IMR-90 (cell line): Measurements from ENCODE around the gene UBXN1. TPM values are rescaled to one million over a fixed set of nuclear protein-coding genes. Genes with fewer than 3 reads are reported as not detected.
A peak's percentile ranks its signal among the peaks of the same experiment; 100 is the strongest.

Source experiments
- ATAC-seq: fragments of 200-7000 bp; cut with Tn5 transposase; 2 replicates; pipeline ENCODE4 v1.9.1; 2020; ENCODE audit warnings: low read depth, mild to moderate bottlenecking, moderate library complexity
- BruUV-seq: library from RNA; stranded (reverse); fragments of 400-500 nt; replicated peaks from 2 replicates; lab custom pipeline; 2021; lab: Mats Ljungman, UMichigan
- CTCF ChIA-PET: fragments of 300-600 bp; formaldehyde crosslinking; extraction: SDS; loops from one replicate; lab custom pipeline; 2021; ENCODE audit warnings: antibody characterized with exemption; lab: Yijun Ruan, JAX
- POLR2A ChIA-PET: fragments of 300-600 bp; sonication (Branson Sonifier 250); formaldehyde crosslinking; loops from one replicate; lab custom pipeline; 2022; ENCODE audit warnings: antibody characterized with exemption; ENCODE audit not compliant: unreplicated experiment; lab: Charles Lee
- DNase-seq: peaks from one replicate; pipeline ENCODE4 v3.0.0; 2013
- H2AFZ ChIP-seq: replicated peaks from 2 replicates; pipeline ENCODE3; 2013; ENCODE audit warnings: low read length, mild to moderate bottlenecking; ENCODE audit not compliant: poor library complexity
- H2AK5ac ChIP-seq: 2 replicates; pipeline ENCODE4 v1.6.1; 2013; ENCODE audit warnings: low read depth, low read length, inconsistent platforms
- H2AK9ac ChIP-seq: replicated peaks from 2 replicates; pipeline ENCODE3; 2013; ENCODE audit warnings: mild to moderate bottlenecking, low read depth, low read length, moderate library complexity; ENCODE audit not compliant: poor library complexity
- H2BK120ac ChIP-seq: 2 replicates; pipeline ENCODE4 v1.6.1; 2013; ENCODE audit warnings: low read depth, low read length, inconsistent platforms
- H2BK15ac ChIP-seq: 3 replicates; pipeline ENCODE4 v1.6.1; 2013; ENCODE audit warnings: low read depth, low read length, inconsistent platforms
- H2BK20ac ChIP-seq: 2 replicates; pipeline ENCODE4 v1.6.1; 2013; ENCODE audit warnings: low read depth, mild to moderate bottlenecking, inconsistent platforms, low read length, moderate library complexity
- H2BK5ac ChIP-seq: 2 replicates; pipeline ENCODE4 v1.6.1; 2013; ENCODE audit warnings: mild to moderate bottlenecking, low read depth, low read length, inconsistent platforms; ENCODE audit not compliant: poor library complexity, severe bottlenecking
- H3K14ac ChIP-seq: replicated peaks from 2 replicates; pipeline ENCODE4 v1.6.1; 2013; ENCODE audit warnings: low read depth, low read length, inconsistent platforms
- H3K18ac ChIP-seq: 2 replicates; pipeline ENCODE4 v1.6.1; 2013; ENCODE audit warnings: low read depth, low read length, control low read depth
- H3K23ac ChIP-seq: 2 replicates; pipeline ENCODE4 v1.6.1; 2013; ENCODE audit warnings: low read depth, low read length, inconsistent platforms
- H3K27ac ChIP-seq: 2 replicates; pipeline ENCODE4 v1.5.1; 2013; ENCODE audit warnings: mild to moderate bottlenecking, control low read depth, low read length; ENCODE audit not compliant: insufficient read depth
- H3K27me3 ChIP-seq: 2 replicates; pipeline ENCODE4 v1.6.1; 2013; ENCODE audit warnings: low read length; ENCODE audit not compliant: control insufficient read depth, insufficient read depth
- H3K36me3 ChIP-seq: 2 replicates; pipeline ENCODE4 v1.6.1; 2013; ENCODE audit warnings: low read length, mixed read lengths; ENCODE audit not compliant: control insufficient read depth, insufficient read depth
- H3K4ac ChIP-seq: 2 replicates; pipeline ENCODE4 v1.6.1; 2013; ENCODE audit warnings: low read depth, low read length, inconsistent platforms
- H3K4me1 ChIP-seq: 2 replicates; pipeline ENCODE4 v1.6.1; 2013; ENCODE audit warnings: low read length, mixed read lengths; ENCODE audit not compliant: control insufficient read depth, insufficient read depth
- H3K4me2 ChIP-seq: 2 replicates; pipeline ENCODE4 v1.6.1; 2013; ENCODE audit warnings: low read depth, mild to moderate bottlenecking, control low read depth, low read length, moderate library complexity
- H3K4me3 ChIP-seq: 2 replicates; pipeline ENCODE4 v1.5.1; 2013; ENCODE audit warnings: low read depth, mild to moderate bottlenecking, control low read depth, low read length, moderate library complexity; ENCODE audit not compliant: insufficient read depth
- H3K56ac ChIP-seq: 2 replicates; pipeline ENCODE4 v1.6.1; 2013; ENCODE audit warnings: low read length, inconsistent platforms; ENCODE audit not compliant: insufficient read depth; ENCODE audit errors: extremely low read depth
- H3K79me1 ChIP-seq, 2 experiments: 2 replicates each; pipeline ENCODE4 v1.6.1; 2013; ENCODE audit warnings: low read length in 2 of 2, inconsistent platforms in 1 of 2, low read depth in 1 of 2
- H3K9ac ChIP-seq: 2 replicates; pipeline ENCODE4 v1.6.1; 2013; ENCODE audit warnings: low read depth, low read length, control low read depth
- H3K9me1 ChIP-seq: 2 replicates; pipeline ENCODE4 v1.6.1; 2013; ENCODE audit warnings: low read length, inconsistent platforms; ENCODE audit not compliant: insufficient read depth
- H3K9me3 ChIP-seq: 2 replicates; pipeline ENCODE4 v1.6.1; 2013; ENCODE audit warnings: low read length; ENCODE audit not compliant: control insufficient read depth, insufficient read depth
- H4K20me1 ChIP-seq: 2 replicates; pipeline ENCODE4 v1.6.1; 2013; ENCODE audit warnings: low read length, inconsistent platforms; ENCODE audit not compliant: insufficient read depth
- H4K5ac ChIP-seq: 2 replicates; pipeline ENCODE4 v1.6.1; 2013; ENCODE audit warnings: mild to moderate bottlenecking, low read depth, low read length, control low read depth
- H4K8ac ChIP-seq, 2 experiments: 2 replicates each; pipeline ENCODE4 v1.6.1; 2013; ENCODE audit warnings: low read depth in 2 of 2, low read length in 2 of 2, control low read depth in 1 of 2, inconsistent platforms in 1 of 2
- H4K91ac ChIP-seq: 2 replicates; pipeline ENCODE4 v1.6.1; 2013; ENCODE audit warnings: low read depth, low read length, inconsistent platforms; ENCODE audit not compliant: insufficient read depth
- BHLHE40 ChIP-seq: fragments of 150-350 bp; IDR thresholded peaks from 2 replicates; pipeline ENCODE4 v1.6.1; 2016; ENCODE audit warnings: mild to moderate bottlenecking, low read depth, low read length
- CEBPB ChIP-seq: IDR thresholded peaks from 2 replicates; pipeline ENCODE4 v1.6.1; 2012; ENCODE audit warnings: low read depth, low read length, improper control_type of control experiment
- CHD1 ChIP-seq: IDR thresholded peaks from 2 replicates; pipeline ENCODE4 v1.6.1; 2012; ENCODE audit warnings: low read depth, low read length, improper control_type of control experiment
- FOS ChIP-seq: fragments of 150-350 bp; IDR thresholded peaks from 2 replicates; pipeline ENCODE4 v1.6.1; 2016; ENCODE audit warnings: low read depth, low read length
- MAZ ChIP-seq: IDR thresholded peaks from 2 replicates; pipeline ENCODE4 v1.6.1; 2012; ENCODE audit warnings: low read depth, mild to moderate bottlenecking, low read length, improper control_type of control experiment, moderate library complexity, borderline replicate concordance
- MXI1 ChIP-seq: IDR thresholded peaks from 2 replicates; pipeline ENCODE4 v1.6.1; 2012; ENCODE audit warnings: low read depth, mild to moderate bottlenecking, low read length, moderate library complexity, borderline replicate concordance
- NFE2L2 ChIP-seq: fragments of 150-350 bp; IDR thresholded peaks from 2 replicates; pipeline ENCODE4 v1.6.1; 2016; ENCODE audit warnings: low read depth, mild to moderate bottlenecking, low read length
- POLR2A ChIP-seq: IDR thresholded peaks from 2 replicates; pipeline ENCODE4 v1.6.1; 2012; ENCODE audit warnings: mild to moderate bottlenecking, low read depth, low read length
- RAD21 ChIP-seq: IDR thresholded peaks from 2 replicates; pipeline ENCODE4 v1.6.1; 2012; ENCODE audit warnings: low read length, improper control_type of control experiment
- RCOR1 ChIP-seq: IDR thresholded peaks from 2 replicates; pipeline ENCODE4 v1.6.1; 2012; ENCODE audit warnings: mild to moderate bottlenecking, low read length, improper control_type of control experiment; ENCODE audit not compliant: insufficient replicate concordance
- SMC3 ChIP-seq: fragments of 150-350 bp; IDR thresholded peaks from 2 replicates; pipeline ENCODE4 v1.6.1; 2016; ENCODE audit warnings: low read depth, mild to moderate bottlenecking, antibody characterized with exemption, low read length, moderate library complexity
- WGBS, 2 experiments: methylation state at CpG; one replicate each; pipeline versions ENCODE4 v1.1.5 to v1.1.7; 2013; ENCODE audit warnings: missing lambda C conversion rate in 2 of 2; ENCODE audit not compliant: insufficient read length in 1 of 2; ENCODE audit errors: extremely low coverage in 2 of 2; 5-methylcytosine and 5-hydroxymethylcytosine counted together
- dilution Hi-C: fragments of 300-500 bp; cut with HindIII; formaldehyde crosslinking; loops from one replicate; pipeline ENCODE4 v1.14.3; 2018; ENCODE audit warnings: low sequenced_read_pairs; ENCODE audit not compliant: unreplicated experiment
- in situ Hi-C: fragments of 300-500 bp; cut with MboI; formaldehyde crosslinking; loops from 3 replicates; pipeline ENCODE4 v1.14.3; 2019; ENCODE audit warnings: low sequenced_read_pairs, inconsistent platforms, mixed read lengths
- intact Hi-C: fragments of 100-400 bp; cut with micrococcal nuclease; formaldehyde crosslinking; loops from 2 replicates; pipeline ENCODE4 v1.10.0; 2022
- polyA plus RNA-seq, 3 experiments: library from polyadenylated mRNA; depleted of rRNA; stranded (reverse); fragments of >200 nt; gene quantifications; 2 replicates each; pipeline ENCODE4 v1.2.3, GENCODE V29; 2012; ENCODE audit warnings: low replicate concordance in 1 of 3
- total RNA-seq: library from RNA; depleted of rRNA; stranded (reverse); fragments of >200 nt; gene quantifications from 2 replicates; pipeline ENCODE4 v1.2.3, GENCODE V29; 2012
- TF ChIP-seq, protein P1 (sequence below): fragments of 150-350 bp; IDR thresholded peaks from 2 replicates; pipeline ENCODE4 v1.6.1; 2016; ENCODE audit warnings: low read depth, mild to moderate bottlenecking, low read length, moderate library complexity, borderline replicate concordance
- TF ChIP-seq, protein P2 (sequence below): fragments of 150-350 bp; IDR thresholded peaks from 2 replicates; pipeline ENCODE4 v1.6.1; 2017; ENCODE audit warnings: mild to moderate bottlenecking, antibody characterized with exemption, low read length, low read depth

Gene UBXN1
- total and polyA plus RNA-seq, 2 of the 4 experiments (the other 2 are of a cell fraction), result 50.0 to 81.6 TPM

DNA sequence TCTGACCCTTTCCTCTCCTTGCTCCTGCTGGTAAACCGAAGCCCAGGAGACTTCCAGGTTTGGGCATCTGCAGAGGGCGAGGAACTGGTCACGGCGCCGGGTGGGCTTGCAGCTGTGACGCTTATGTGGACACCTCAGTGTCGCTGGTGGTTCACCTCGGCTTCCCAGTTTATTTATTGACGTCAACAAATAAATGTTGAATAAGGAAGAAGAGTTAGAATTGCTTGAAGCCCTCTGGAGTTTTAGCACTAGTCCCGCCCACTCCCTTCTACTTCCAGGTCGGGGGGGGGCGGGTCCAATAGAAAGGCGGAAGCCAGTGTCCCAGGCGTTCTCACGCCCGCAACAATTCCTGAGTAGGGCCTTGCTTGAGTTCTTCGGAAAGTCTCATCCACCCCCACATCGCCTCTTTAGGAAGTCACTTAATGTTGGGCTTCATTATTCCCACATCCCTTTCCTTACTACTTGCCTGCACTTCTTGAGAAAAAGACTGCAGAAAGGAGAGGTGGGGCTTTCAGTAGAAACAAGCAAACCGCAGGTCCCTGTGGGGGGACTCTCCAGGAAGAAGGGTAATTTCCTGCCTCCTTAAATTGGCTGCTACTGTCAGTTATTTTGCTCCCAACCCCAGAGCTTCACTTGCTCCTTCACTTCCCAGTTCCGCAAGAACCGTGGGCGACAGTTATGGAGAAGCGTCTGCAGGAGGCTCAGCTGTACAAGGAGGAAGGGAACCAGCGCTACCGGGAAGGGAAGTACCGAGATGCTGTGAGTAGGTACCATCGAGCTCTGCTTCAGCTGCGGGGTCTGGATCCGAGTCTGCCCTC, 49.5 kb upstream of the UBXN1 start, which contains the start of gene TTC9C:
Gene TTC9C, plus strand, starts transcription at position 316 of the 818 bp plus-strand sequence. Its CDS starts 363 bp downstream, at position 679.
- DNase-seq, result peak; percentile 84
- Histone ChIP-seq H3K27me3 (no peaks in the 10 kb centered on the region), H4K5ac (peak within 1 kb of the TSS; percentile 93), H4K8ac (peak within 1 kb of the TSS; percentile 98 to 100), H3K4me2 (peak within 1 kb of the TSS; percentile 91), H3K9ac (peak within 1 kb of the TSS; percentile 88), H3K79me1 (peaks cover 7 to 31% of the 10 kb centered on the region in 2 experiments; a peak in 3 of 4 replicates), H2BK120ac (peak within 1 kb of the TSS; percentile 95), H2AK5ac (peak within 1 kb of the TSS; percentile 94), H3K4ac (peak within 1 kb of the TSS; percentile 98), H2BK5ac (peak within 1 kb of the TSS; percentile 95), H4K91ac (peak within 1 kb of the TSS; percentile 99), H3K9me3 (no peaks in the 10 kb centered on the region), H3K4me3 (peak within 1 kb of the TSS; percentile 85), H3K36me3 (peaks cover 4% of the 10 kb centered on the region), H3K27ac (peak within 1 kb of the TSS; percentile 94), H2AFZ (peak within 1 kb of the TSS; percentile 98), H3K9me1 (no peaks in the 10 kb centered on the region), H2BK20ac (peak within 1 kb of the TSS; percentile 68; the same call in 1 of the 2 replicates), H2BK15ac (peak within 1 kb of the TSS; percentile 93; the same call in 1 of the 3 replicates), H3K56ac (peak within 1 kb of the TSS; percentile 99), H2AK9ac (peak within 1 kb of the TSS; percentile 99), H3K23ac (peak within 1 kb of the TSS; percentile 98), H3K18ac (peak within 1 kb of the TSS; percentile 82), H3K14ac (peak within 1 kb of the TSS; percentile 99), H3K4me1 (peaks cover 4% of the 10 kb centered on the region), H4K20me1 (peaks cover 40% of the 10 kb centered on the region)
- dilution Hi-C loops (no loop called here), in situ Hi-C loops (no loop called here), intact Hi-C loops (loop anchor here (5.0 kb wide), 2 partner anchors 34 to 134 kb away; partner anchors contain the start of gene POLR2G)
- TSS peak; percentile 81 for BruUV-seq
- TF ChIP-seq MXI1 (no peak), POLR2A (peak; percentile 58; the same call in 1 of the 2 replicates), RCOR1 (no peak), FOS (no peak), BHLHE40 (no peak), MAZ (peak; percentile 18; the same call in 1 of the 2 replicates), CHD1 (no peak), NFE2L2 (no peak), RAD21 (no peak), CEBPB (no peak), SMC3 (no peak)
- TF ChIP-seq, protein P1, sequence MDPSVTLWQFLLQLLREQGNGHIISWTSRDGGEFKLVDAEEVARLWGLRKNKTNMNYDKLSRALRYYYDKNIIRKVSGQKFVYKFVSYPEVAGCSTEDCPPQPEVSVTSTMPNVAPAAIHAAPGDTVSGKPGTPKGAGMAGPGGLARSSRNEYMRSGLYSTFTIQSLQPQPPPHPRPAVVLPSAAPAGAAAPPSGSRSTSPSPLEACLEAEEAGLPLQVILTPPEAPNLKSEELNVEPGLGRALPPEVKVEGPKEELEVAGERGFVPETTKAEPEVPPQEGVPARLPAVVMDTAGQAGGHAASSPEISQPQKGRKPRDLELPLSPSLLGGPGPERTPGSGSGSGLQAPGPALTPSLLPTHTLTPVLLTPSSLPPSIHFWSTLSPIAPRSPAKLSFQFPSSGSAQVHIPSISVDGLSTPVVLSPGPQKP, result no peak
- TF ChIP-seq, protein P2, sequence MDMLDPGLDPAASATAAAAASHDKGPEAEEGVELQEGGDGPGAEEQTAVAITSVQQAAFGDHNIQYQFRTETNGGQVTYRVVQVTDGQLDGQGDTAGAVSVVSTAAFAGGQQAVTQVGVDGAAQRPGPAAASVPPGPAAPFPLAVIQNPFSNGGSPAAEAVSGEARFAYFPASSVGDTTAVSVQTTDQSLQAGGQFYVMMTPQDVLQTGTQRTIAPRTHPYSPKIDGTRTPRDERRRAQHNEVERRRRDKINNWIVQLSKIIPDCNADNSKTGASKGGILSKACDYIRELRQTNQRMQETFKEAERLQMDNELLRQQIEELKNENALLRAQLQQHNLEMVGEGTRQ, result no peak
- CTCF ChIA-PET, result interaction anchor here (0.6 kb wide), 1 partner anchor 333 kb away, joined by 3 read pairs; no protein-coding TSS in a partner anchor
- peak; percentile 44 for ATAC-seq
- WGBS, 2 experiments, result 0% methylated on average over 4 of the region's 29 CpGs; no CpG with 5 or more reads in 1 of the 2 experiments
- POLR2A ChIA-PET, result interaction anchor here (1.4 to 1.8 kb wide), 2 partner anchors 18 to 113 kb away, joined by 5 to 7 read pairs; no protein-coding TSS in a partner anchor
